Right renal pelvis (tissue), 4 donors: ENCODE measurements around the gene CCDC24. TPM values are rescaled to one million over a fixed set of nuclear protein-coding genes. Genes with fewer than 3 reads are reported as not detected.

Source experiments
- DNase-seq, 4 donors: peaks; one replicate each; pipeline ENCODE4 v3.0.0-alpha.2; 2013; ENCODE audit warnings: low read depth in 4 of 4, low spot score in 3 of 4, missing footprints in 1 of 4
- polyA plus RNA-seq, 4 donors: library from polyadenylated mRNA; unstranded; fragments of 120-200 nt; gene quantifications; one replicate each; pipeline ENCODE4 v1.2.1, GENCODE V29; 2013; ENCODE audit not compliant: insufficient read length in 4 of 4

CCDC24 gene
- 10 to 100 TPM; 16.3 to 22.6 (median 20.5) TPM for polyA plus RNA-seq

DNA sequence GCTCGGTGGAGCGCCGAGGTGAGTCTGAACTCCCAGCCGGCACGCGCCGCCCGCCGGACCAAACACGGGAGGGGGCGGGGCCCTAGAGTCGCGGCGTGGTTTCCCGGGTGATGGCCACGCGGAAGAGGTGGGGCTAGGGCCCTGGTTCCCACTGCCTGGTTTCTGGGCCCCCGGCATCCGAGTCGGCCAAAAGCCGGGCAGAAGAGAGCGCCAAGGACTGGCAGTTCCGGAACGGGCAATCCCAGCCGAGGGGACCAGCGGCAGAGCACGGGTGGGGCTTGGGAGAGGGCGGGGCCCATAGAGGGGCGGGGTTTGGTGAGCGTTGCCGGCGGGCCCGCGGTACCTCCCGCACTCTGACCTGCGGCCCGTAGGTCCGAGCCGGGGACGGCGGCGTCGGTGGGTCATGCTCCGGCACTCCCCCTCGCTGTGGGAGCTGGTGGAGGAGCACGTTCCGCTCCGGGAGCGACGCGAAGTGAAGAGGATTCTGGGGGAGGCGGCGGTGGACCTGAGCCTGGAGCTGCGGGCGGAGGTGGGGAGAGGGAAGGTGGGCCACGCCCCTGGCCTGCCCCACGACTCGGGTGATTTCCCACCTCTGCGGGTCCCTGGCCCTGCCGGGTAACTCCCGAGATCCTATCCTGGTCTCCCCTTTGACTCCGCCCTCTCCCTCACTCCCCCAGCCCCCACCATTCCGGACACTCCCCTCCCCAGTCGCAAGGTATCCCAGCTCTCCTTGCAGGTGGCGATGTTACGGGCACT is at the start of gene CCDC24:
TSS of gene CCDC24 (plus strand) at position 124 of the 756 bp plus-strand sequence. CDS start at position 404, 280 bp downstream.
- no peak for DNase-seq

DNA sequence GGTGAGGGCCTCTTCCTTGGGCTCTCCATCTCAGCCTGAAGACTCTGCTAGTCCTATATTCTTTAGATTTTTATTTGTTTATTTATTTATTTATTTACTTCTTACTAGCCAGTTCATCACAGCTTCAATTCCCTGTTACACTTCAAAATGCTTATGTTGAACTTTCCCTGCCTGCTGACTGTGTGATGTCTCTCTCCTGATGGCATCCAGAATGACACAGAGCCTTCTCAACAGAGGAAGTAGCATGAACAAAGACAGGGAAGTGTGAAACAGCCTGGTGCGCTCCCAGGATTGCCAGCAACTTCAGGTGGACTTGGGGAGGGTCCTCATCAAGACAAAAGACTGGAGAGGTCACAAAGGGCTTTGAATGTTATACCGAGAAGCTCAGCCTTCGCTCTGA is 49.0 kb upstream of the CCDC24 start:
- no peak for DNase-seq

DNA sequence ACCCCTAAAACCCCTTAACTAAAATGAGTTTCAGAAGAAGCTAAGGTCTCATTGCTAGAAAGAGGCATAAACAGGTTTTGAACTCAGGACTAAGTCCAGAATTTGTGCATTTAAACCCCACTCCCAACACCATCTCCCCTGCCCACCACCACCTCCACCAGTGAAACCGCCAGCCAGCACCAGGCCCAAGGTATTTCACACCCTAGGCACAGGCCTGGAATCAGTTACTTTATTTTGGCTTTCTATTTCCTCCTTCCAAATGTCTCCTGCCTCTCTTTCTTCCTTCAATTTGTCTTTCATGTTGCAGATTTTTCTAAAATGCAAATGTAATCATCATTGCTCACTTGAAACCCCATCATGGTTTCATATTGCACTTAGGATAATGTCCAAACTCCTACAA is 46.5 kb upstream of the CCDC24 start:
- DNase-seq, result no peak

DNA sequence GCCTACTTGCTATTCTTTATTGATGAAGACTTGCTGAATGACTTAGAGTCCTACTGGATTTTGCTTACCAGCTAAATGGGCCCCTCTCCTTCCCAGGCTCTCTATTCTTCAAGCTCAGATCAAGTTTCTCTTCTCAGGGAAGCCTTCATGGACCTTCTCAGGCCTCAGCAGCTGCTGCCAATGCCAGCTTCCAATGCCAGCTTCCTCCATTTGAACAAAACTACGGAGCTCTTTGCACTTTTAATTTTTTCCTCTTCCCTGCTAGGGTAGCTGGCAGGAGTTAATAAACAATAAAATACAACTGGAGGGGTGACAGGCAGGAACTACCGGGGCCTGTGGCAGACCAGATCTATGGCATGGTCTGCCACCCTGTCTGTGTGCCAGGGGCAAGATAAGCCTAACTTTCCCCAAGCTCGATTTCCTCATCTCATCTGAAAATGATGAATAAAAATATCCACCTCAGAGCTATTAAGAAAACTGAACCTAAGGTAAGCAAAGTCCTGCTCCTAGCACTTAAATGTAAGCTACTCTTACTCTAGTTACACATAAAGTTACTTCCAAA is 45.6 kb upstream of the CCDC24 start:
- DNase-seq, result no peak

DNA sequence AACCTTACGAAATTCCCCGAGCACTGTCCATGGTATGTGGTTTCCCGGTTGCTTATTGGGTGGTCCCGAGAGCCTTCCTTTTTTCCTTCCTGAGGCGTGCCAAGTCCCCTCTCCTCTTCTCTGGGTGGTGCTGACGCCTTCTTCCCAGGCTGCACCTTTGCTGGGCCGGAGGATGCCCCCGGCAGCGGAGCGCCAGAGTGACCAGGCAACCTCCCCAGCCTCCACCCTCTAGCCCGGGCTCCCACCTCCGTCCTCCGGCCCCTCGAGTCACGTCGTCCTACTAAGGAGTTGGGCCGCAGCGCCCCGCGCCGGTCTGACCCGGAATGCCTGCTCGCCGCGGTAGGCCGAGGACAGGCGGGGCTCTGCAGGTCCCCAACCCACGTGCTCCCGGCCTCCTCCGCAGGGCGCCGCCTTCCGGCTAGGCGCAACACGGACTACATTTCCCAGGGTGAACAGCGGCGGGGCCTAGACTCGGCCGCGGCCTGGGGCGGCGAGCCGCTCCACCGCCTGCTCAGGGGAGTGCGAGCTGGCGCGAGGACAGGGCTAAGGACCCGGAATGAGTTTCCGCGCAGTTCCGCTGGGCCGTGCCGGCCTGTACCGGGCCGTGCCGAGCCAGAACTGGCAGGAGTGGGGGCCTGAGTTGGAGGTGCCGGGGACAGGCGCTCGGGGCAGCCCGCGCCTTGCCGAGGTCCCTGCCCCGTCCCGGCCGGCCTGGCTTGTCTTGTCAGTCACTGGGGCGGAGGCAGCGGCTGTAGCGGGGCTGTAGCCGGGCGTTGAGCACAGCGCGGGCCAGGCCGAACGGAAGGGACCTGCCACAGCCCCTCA is 45.0 kb upstream of the CCDC24 start, which contains the start of gene IPO13:
TSS of gene IPO13 (plus strand) at position 715 of the 825 bp plus-strand sequence. CDS start 651 bp downstream, outside the sequence.
- peak; percentile 90 to 95 (median 90) for DNase-seq

DNA sequence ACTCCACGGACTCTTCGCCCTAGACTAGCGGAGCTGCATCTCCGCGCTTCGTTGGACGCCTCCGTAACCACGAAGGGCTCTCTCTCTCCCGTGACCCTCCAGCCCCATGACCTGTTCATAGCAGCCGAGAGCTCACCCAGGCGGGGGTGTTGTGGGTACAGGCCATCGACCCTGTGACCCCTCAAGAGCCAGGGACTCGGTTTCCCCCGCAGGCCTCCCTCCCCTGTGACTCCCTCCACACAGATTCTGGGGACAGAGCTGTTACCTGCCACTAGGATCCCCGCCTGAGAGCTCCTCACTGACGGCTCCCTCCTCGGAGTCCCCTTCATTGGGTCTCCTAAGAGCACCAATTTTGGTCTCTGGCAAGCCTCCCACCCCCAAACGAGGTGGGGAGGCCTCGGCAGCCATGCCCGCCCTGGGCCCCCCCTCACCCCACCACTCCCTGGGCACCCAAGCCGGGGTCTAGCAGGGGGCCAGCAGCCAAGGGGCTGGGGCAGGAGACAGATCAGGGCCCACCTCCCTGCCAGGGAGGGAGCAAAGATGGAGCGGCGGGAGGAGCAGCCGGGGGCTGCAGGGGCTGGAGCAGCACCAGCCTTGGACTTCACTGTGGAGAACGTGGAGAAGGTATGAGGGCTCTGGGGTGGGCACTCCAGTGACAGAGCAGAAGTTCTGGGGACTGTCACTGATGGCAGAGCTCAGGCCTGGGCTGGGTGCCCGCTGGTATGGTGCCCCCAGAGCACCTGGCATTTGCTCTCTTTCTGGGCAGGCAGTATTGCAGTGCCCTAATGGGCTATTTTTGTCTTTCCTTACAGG is 44.1 kb upstream of the CCDC24 start:
- DNase-seq, result no peak

DNA sequence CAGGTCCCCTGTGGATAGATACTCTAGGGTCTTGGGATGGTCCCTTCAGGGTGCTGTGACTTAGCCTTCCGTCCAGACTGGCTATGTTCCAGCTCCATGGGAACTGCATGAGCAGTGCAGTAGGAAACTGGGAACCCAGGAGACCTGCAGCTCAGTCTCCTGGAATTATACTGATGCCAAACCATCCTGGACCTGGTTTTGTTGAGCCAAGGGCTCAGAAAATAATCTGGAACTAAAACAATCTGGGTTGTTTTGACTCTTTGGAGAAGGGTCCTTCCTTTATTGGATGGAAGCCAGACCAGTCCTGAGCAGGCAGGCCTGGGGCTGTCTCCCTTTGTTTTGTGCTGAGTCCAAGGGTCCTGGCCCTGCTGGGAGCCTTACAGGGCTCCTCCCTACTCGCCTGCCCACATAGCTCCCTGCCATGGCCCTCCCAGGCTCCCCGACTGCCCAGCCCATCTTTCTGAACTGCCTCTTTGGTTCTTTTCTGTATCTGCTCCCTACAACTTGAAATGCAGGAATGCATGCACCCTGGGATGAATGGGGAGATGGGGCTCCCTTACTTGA is 43.4 kb upstream of the CCDC24 start:
- no peak for DNase-seq

DNA sequence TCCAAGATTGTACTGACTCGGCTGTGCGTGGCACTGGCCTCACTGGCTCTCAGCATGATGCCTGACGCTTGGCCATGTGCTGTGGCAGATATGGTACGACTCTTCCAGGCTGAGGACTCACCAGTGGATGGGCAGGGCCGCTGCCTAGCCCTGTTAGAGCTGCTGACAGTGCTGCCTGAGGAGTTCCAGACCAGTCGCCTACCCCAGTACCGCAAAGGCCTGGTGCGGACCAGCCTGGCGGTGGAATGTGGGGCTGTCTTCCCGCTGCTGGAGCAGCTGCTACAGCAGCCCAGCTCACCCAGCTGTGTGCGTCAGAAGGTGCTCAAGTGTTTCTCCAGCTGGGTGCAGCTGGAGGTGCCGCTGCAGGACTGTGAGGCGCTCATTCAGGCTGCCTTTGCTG is 41.7 kb upstream of the CCDC24 start:
- DNase-seq, result no peak

DNA sequence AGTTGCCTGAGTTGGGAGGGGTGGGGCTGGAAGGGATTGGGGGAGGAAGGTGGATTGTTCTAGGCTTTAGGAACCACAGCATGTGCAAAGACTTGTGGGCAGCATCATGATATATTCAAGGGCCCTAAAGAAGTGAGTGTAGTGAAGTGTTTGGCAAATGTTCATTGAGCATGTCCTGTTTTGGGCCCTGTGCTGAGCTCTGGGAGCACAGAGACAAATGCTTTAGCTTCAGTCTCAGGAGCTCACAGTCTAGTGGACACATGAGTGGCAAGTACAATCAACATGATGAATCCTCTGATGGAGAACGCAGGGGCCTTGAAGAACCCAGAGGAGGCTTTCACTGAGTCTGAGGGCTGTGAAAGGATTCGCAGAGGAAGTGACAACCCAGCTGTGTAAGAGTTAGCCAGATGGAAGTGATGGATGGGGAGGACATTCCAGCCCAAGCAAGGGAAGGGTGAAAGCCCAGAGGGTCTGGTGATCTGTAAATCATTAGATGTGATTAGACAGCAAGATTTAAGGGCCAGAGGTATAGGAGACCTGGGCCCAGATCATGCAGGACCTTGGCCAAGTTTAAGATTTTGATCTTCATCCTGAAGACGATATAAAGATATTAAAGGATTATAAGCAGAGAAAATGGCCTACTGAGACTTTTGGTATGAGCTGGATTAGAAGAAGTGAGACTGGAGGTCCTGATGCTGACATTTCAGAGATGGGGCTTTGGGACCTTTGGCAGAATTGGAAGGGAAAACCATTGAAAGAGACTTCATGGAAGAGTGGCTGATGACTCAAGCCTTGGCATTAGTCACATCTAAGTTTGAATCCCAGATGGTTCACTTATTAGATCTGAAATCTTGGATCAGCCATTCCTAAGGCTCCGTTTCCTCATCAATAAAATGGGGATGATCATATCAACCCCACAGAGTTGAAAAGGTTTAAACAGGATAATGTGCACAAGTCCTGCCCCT is 40.1 kb upstream of the CCDC24 start:
- DNase-seq, result no peak

DNA sequence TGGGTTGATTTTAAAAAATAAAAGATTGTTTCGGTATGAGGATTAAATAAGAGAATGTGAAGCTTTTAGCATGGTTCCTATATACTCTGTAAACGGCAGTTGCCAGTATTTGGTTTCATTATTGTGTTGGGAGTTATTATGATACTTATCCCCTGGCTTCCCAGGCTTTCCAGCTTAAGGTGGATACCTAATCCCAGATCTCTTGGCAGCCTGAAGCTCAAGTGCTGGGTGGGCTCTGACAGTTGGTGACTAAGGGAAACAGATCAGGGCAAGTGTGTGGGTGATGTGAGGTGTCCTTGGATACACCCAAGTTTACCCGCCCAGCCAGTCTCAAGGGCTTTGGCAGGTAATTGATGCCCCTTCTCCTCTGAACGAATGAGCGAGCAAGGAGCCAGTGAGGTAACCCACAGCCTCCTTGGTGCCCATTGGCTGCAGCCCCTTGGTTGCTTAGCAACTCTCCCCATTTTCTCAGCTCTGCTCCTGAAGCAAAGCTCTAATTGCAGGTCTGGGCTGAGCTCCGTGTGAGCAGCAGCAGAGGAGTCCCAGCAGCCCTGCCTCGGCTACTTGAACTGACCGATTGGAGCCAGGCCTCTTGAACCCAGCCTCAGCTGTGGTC is 38.6 kb upstream of the CCDC24 start:
- DNase-seq, result no peak

DNA sequence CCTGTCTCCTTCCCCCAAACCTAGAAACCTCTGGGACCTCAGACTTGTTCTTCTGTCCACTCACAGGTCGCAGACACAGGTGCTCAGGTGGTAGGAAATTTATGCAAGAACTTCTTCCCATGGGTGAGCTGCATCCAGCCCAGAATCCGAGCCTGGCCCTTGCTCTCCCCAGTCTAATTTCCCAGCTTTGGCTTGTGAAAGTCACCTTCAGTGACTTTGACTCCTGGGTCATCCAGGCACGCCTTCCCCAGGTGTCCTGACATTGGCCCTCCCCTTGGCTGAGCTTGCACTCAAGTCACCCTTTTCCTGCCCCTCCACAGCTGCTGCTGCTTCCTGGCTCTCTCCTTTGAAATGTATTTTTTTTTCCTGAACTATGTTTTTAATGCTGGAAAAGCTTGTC is 38.0 kb upstream of the CCDC24 start:
- no peak for DNase-seq

DNA sequence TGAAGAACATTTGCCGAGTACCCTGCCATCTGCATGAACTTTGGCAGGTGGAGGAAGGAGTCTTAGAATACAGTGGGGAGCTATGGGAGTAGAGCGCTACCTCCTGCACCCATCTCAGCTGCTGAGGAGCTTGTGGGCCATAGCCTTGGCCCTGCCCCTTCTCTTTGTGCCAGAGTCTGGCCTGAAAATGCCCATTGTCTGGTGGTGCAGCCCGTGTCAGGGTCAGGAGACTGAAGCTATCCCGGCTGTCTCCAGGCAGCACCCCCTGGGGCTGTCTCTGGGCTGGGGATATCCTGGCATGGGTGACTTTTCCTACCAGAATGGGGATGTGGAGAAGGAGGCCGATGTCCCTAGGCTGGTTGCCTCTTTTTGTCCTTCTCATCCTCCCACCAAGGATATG is 37.4 kb upstream of the CCDC24 start:
- DNase-seq, result no peak

DNA sequence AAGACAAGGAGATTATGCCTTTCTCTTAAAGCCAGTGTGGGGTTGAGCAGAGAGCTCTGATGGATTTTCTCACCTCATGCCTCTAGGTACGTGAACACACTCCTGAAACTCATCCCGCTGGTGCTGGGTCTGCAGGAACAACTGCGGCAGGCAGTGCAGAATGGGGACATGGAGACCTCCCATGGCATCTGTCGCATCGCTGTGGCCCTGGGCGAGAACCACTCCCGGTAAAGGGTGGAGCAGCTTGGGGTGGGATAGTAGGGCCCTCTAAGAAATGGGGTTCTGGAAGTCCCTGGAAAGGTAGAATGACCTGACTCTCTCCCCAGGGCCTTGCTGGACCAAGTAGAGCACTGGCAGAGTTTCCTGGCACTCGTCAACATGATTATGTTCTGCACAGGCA is 35.2 kb upstream of the CCDC24 start:
- no peak for DNase-seq

DNA sequence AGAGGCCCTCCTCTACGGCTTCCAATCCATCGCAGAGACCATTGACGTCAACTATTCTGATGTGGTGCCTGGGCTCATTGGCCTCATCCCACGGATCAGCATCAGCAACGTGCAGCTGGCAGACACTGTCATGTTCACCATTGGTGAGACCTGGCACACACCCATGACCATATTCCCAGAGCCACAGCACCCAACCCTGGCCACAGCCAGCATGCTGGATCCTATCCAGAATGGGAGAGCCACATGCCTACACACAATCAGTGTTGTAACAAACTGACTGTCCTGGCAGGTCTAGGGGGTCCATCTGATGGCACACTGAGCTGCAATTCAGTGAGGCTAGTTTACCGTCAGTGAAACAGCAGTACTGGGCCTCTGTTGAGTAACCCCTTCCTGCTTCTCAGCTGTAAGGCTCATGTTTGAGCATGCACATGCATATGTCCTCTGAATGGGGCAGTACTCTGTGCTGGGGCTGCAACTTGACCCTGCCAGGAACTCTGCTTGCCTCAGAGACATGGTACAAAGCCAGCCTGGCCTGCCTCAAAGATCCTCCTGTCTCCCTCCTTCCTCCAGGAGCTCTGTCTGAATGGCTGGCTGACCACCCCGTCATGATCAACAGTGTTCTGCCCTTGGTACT is 33.9 kb upstream of the CCDC24 start:
- DNase-seq, result no peak

DNA sequence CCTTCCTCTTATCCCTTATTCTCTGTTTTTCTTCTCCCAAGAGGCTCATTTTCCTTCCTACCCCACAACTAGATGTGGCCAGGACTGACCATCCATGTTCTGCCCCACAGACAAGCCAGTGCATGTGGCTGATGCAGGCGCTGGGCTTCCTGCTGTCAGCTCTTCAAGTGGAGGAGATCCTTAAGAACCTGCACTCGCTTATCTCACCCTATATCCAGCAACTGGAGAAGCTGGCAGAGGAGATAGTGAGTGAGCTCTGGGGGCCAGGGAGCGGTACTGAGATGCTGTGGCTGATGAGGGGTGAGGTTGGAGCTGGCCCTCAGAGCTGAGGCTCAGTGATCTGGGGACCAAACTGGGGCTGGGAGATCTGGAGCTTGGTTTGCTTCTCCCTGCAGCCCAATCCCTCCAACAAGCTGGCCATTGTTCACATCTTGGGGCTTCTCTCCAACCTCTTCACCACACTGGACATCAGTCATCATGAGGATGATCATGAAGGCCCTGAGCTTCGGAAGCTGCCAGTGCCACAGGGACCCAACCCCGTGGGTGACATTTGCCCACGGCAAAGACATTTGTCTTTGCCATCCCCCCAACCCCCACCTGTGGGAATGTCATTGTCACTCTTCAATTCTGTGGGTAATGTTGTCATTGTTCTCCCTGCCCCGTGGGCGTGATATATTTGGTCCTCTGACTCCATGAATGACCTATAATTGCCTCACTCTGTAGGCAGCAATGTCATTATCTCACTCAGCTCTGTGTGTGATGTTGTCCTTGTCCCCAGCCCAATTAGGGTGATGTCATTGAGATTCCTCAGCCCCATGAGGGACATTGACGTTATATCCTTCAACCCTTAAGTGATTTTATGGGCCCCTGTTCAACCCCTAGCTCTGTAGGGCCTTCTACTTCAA is 32.8 kb upstream of the CCDC24 start:
- no peak for DNase-seq

DNA sequence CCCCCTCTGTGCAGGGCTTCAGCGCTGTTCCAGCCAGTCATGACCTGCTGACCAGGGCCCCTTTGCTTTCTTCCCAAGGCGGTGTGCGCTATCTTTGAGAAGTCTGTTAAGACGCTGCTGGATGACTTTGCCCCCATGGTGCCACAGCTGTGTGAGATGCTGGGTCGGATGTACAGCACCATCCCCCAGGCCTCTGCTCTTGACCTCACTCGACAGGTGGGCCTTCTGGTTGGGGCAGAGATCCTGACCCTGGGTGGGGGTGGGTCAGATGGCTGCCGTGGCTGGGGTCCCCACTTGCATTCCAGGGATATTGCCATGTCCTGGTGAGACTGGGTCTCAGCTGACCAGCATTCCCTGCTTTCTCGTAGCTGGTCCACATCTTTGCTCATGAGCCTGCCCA is 30.6 kb upstream of the CCDC24 start:
- DNase-seq, result no peak

DNA sequence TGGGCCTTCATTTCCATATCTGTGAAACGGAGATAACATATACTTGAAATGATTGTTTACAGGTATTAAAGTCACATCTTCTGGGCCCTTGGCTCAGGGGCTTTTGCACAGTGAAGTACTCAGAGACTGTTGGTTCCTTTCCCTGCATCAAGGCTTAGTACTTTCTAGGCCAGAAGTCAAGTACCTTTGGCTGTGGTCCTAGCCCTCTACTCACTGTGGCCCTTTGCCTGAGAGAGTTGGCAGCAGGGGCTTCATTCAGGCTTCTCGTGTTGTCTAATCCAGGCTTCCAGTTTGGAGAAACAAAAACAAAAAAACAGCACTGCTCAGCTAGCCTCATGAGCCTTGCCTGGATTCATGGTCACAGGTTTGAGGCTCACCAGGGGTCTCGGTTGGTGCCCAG is 29.7 kb upstream of the CCDC24 start:
- DNase-seq, result no peak
